ENCODE measurements around the gene LRMDA. TPM values are rescaled to one million over a fixed set of nuclear protein-coding genes. Genes with fewer than 3 reads are reported as not detected.

The LRMDA gene
- polyA plus RNA-seq, 2 of the 4 experiments (the other 2 are of a cell fraction), result 4.6 to 5.2 TPM

DNA sequence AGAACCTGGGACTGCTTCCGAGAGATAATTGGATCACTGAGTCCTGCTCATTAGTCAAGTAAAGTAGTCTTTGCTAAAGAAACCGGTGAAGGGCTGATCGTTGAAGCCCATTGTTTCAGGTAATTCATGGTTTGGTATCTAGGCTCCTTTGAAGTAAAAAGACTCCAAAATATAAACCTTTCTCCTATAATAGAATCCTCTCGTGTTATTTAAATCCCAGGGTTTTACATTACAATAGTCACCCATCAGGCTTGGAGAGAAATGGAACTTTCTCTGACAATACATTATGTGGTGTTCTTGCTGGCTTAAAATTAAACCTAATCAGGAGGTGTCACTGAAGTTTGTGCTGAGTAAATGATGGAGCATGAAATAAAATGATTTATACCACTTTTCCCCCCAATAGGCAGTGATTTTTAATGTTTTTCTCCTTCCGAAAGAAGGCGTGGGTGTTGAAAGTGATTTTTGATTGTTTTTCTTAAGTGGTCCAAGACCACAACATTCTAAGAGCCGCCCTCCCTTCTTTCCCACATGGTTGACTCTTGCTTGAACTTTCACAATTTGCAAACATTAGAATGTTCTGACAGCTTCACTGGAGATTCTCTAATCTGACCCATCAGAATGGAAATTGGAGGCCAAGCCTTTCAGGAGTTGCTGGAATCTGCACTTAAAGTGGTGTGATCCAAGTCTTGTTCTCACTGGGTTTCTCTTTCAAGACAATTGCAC, 44.2 kb downstream of the LRMDA start:
- 78% methylated on average over 7 of the region's 7 CpGs for WGBS (ENCODE audit: missing lambda C conversion rate)
- peaks cover 8% of the 10 kb centered on the region; the same call in 2 of the 3 replicates for H3K4me1 ChIP-seq
- no peaks in the 10 kb centered on the region for H3K9me3 ChIP-seq
- H3K27ac ChIP-seq, result no peak overlapping the region
- FAIRE-seq, result no peak
- TF ChIP-seq ZSCAN20 (CRISPR knock-in tag; IDR thresholded peaks at IDR 0.05) (no peak), TFCP2L1 (CRISPR knock-in tag; IDR thresholded peaks at IDR 0.05) (no peak), RNF2 (IDR thresholded peaks at IDR 0.05; ENCODE audit: borderline replicate concordance, low read depth) (no peak), HOXB13 (CRISPR knock-in tag; IDR thresholded peaks at IDR 0.05; ENCODE audit: low read depth) (no peak), BHLHE40 (IDR thresholded peaks at IDR 0.05; ENCODE audit: low read depth, low read length) (no peak), FOSB (CRISPR knock-in tag; IDR thresholded peaks at IDR 0.05) (no peak), POLR2A (IDR thresholded peaks at IDR 0.05; ENCODE audit: low read length) (no peak), JUNB (IDR thresholded peaks at IDR 0.05) (no peak), CBX2 (IDR thresholded peaks at IDR 0.05; ENCODE audit: borderline replicate concordance, low read depth) (no peak)
- TF ChIP-seq, protein P1, sequence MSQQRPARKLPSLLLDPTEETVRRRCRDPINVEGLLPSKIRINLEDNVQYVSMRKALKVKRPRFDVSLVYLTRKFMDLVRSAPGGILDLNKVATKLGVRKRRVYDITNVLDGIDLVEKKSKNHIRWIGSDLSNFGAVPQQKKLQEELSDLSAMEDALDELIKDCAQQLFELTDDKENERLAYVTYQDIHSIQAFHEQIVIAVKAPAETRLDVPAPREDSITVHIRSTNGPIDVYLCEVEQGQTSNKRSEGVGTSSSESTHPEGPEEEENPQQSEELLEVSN (IDR thresholded peaks at IDR 0.05; ENCODE audit: borderline replicate concordance, low read depth), result no peak
- TF ChIP-seq, protein P2, sequence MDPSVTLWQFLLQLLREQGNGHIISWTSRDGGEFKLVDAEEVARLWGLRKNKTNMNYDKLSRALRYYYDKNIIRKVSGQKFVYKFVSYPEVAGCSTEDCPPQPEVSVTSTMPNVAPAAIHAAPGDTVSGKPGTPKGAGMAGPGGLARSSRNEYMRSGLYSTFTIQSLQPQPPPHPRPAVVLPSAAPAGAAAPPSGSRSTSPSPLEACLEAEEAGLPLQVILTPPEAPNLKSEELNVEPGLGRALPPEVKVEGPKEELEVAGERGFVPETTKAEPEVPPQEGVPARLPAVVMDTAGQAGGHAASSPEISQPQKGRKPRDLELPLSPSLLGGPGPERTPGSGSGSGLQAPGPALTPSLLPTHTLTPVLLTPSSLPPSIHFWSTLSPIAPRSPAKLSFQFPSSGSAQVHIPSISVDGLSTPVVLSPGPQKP (IDR thresholded peaks at IDR 0.05; ENCODE audit: low read depth, low read length), result no peak
- TF ChIP-seq, protein P3, sequence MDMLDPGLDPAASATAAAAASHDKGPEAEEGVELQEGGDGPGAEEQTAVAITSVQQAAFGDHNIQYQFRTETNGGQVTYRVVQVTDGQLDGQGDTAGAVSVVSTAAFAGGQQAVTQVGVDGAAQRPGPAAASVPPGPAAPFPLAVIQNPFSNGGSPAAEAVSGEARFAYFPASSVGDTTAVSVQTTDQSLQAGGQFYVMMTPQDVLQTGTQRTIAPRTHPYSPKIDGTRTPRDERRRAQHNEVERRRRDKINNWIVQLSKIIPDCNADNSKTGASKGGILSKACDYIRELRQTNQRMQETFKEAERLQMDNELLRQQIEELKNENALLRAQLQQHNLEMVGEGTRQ (IDR thresholded peaks at IDR 0.05), result no peak
- TF ChIP-seq, protein P4, sequence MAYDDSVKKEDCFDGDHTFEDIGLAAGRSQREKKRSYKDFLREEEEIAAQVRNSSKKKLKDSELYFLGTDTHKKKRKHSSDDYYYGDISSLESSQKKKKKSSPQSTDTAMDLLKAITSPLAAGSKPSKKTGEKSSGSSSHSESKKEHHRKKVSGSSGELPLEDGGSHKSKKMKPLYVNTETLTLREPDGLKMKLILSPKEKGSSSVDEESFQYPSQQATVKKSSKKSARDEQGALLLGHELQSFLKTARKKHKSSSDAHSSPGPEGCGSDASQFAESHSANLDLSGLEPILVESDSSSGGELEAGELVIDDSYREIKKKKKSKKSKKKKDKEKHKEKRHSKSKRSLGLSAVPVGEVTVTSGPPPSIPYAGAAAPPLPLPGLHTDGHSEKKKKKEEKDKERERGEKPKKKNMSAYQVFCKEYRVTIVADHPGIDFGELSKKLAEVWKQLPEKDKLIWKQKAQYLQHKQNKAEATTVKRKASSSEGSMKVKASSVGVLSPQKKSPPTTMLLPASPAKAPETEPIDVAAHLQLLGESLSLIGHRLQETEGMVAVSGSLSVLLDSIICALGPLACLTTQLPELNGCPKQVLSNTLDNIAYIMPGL (CRISPR knock-in tag; IDR thresholded peaks at IDR 0.05; ENCODE audit: borderline replicate concordance), result no peak
- TF ChIP-seq, protein P5, sequence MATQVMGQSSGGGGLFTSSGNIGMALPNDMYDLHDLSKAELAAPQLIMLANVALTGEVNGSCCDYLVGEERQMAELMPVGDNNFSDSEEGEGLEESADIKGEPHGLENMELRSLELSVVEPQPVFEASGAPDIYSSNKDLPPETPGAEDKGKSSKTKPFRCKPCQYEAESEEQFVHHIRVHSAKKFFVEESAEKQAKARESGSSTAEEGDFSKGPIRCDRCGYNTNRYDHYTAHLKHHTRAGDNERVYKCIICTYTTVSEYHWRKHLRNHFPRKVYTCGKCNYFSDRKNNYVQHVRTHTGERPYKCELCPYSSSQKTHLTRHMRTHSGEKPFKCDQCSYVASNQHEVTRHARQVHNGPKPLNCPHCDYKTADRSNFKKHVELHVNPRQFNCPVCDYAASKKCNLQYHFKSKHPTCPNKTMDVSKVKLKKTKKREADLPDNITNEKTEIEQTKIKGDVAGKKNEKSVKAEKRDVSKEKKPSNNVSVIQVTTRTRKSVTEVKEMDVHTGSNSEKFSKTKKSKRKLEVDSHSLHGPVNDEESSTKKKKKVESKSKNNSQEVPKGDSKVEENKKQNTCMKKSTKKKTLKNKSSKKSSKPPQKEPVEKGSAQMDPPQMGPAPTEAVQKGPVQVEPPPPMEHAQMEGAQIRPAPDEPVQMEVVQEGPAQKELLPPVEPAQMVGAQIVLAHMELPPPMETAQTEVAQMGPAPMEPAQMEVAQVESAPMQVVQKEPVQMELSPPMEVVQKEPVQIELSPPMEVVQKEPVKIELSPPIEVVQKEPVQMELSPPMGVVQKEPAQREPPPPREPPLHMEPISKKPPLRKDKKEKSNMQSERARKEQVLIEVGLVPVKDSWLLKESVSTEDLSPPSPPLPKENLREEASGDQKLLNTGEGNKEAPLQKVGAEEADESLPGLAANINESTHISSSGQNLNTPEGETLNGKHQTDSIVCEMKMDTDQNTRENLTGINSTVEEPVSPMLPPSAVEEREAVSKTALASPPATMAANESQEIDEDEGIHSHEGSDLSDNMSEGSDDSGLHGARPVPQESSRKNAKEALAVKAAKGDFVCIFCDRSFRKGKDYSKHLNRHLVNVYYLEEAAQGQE (IDR thresholded peaks at IDR 0.05), result no peak
- H3K4me3 ChIP-seq, result no peak overlapping the region
- H3K4me2 ChIP-seq, result no peak overlapping the region
- POLR2A ChIA-PET, result no interaction called here
- no peak for DNase-seq (ENCODE audit: low read depth in 1 of 2, low spot score in 1 of 2)
- ATAC-seq, result no peak
- CTCF ChIA-PET, result no interaction called here

DNA sequence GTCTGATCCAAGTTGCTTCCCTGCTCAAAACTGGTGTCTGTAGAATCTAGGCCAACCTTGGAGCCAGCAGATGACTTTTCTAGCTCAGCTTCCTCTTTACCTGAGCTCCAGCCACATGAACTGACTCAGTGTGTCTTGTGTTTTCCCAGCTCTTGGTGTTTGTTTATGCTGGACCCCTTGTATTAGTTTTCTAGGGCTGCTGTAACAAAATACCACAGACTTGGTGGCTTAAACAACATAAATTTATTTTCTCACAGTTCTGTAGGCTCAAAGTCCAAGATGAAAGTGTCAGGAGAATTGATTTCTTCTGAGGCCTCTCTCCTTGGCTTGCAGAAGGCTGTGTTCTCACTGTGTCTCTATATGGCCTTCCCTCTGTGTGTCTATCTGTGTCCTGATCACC, 45.1 kb downstream of the LRMDA start:
- Histone ChIP-seq H3K4me2 (no peak overlapping the region), H3K9me3 (no peaks in the 10 kb centered on the region), H3K27ac (no peak overlapping the region), H3K4me3 (no peak overlapping the region), H3K4me1 (no peaks in the 10 kb centered on the region)
- ChIA-PET CTCF (no interaction called here), POLR2A (no interaction called here)
- FAIRE-seq (no peak), ATAC-seq (no peak), DNase-seq (ENCODE audit: low read depth in 1 of 2, low spot score in 1 of 2) (no peak)
- no peak for TF ChIP-seq CBX2 (IDR thresholded peaks at IDR 0.05; ENCODE audit: borderline replicate concordance, low read depth)
- TF ChIP-seq SREBF2 (IDR thresholded peaks at IDR 0.05), result no peak
- TF ChIP-seq ESRRA (IDR thresholded peaks at IDR 0.05; ENCODE audit: borderline replicate concordance, low read length), result no peak
- TF ChIP-seq, protein P5 (IDR thresholded peaks at IDR 0.05), result no peak
- TF ChIP-seq, protein P4 (CRISPR knock-in tag; IDR thresholded peaks at IDR 0.05; ENCODE audit: borderline replicate concordance), result no peak
- no peak for TF ChIP-seq ZC3H11A (IDR thresholded peaks at IDR 0.05)

All from A549 (cell line).